Kidney epithelial cell (primary cell): ENCODE data around the gene STK40. TPM values are rescaled to one million over a fixed set of nuclear protein-coding genes. Genes with fewer than 3 reads are reported as not detected.

Experiments used
- DNase-seq: peaks from one replicate; pipeline ENCODE4 v3.0.0-alpha.2; 2010; ENCODE audit warnings: low read depth
- H3K27me3 ChIP-seq: 2 replicates; pipeline ENCODE4 v1.6.0; 2011; ENCODE audit warnings: low read length; ENCODE audit not compliant: control insufficient read depth, insufficient read depth
- H3K36me3 ChIP-seq: 2 replicates; pipeline ENCODE4 v1.5.1; 2011; ENCODE audit warnings: low read length; ENCODE audit not compliant: control insufficient read depth, insufficient read depth
- H3K4me3 ChIP-seq: 2 replicates; pipeline ENCODE4 v1.5.1; 2011; ENCODE audit warnings: low read depth, mild to moderate bottlenecking, control low read depth, low read length
- CTCF ChIP-seq: IDR thresholded peaks from 2 replicates; pipeline ENCODE4 v1.5.1; 2011; ENCODE audit warnings: mild to moderate bottlenecking, moderate library complexity, low read length, control low read depth, inconsistent platforms; ENCODE audit not compliant: insufficient read depth, poor library complexity, severe bottlenecking
- total RNA-seq: library from RNA; depleted of rRNA; stranded (reverse); fragments of >200 nt; gene quantifications from 2 replicates; pipeline ENCODE4 v1.2.3, GENCODE V29; 2015

STK40 gene
- total RNA-seq, 1 donor from 2014 or later = 35.6 TPM

- Histone ChIP-seq H3K27me3 (no peaks in the 10 kb centered on the region), H3K36me3 (no peaks in the 10 kb centered on the region), H3K4me3 (no peak overlapping the region)
- no peak for DNase-seq
- no peak for TF ChIP-seq CTCF
Observed at GRCh38 chr1:36414384-36414783, 28.7 kb upstream of the STK40 start.

- Histone ChIP-seq H3K27me3 (no peaks in the 10 kb centered on the region), H3K4me3 (no peak overlapping the region), H3K36me3 (no peaks in the 10 kb centered on the region)
- no peak for DNase-seq
- no peak for TF ChIP-seq CTCF
Observed at GRCh38 chr1:36411674-36412648, 26.2 kb upstream of the STK40 start.

- Histone ChIP-seq H3K36me3 (no peaks in the 10 kb centered on the region), H3K27me3 (no peaks in the 10 kb centered on the region), H3K4me3 (no peak overlapping the region)
- TF ChIP-seq CTCF = no peak
- DNase-seq = no peak
Observed at GRCh38 chr1:36408479-36408878, 22.8 kb upstream of the STK40 start.

- TF ChIP-seq CTCF = no peak
- Histone ChIP-seq H3K36me3 (no peaks in the 10 kb centered on the region), H3K27me3 (no peaks in the 10 kb centered on the region), H3K4me3 (no peak overlapping the region)
- no peak for DNase-seq
Observed at GRCh38 chr1:36406440-36406839, 20.7 kb upstream of the STK40 start.

- no peak for DNase-seq
- no peak overlapping the region for H3K4me3 ChIP-seq
- no peaks in the 10 kb centered on the region for H3K27me3 ChIP-seq
- H3K36me3 ChIP-seq = no peaks in the 10 kb centered on the region
- no peak for TF ChIP-seq CTCF
Observed at GRCh38 chr1:36402504-36402890, 16.8 kb upstream of the STK40 start.
